ENCODE results near the gene MAD2L1BP.

Gene MAD2L1BP

DNA sequence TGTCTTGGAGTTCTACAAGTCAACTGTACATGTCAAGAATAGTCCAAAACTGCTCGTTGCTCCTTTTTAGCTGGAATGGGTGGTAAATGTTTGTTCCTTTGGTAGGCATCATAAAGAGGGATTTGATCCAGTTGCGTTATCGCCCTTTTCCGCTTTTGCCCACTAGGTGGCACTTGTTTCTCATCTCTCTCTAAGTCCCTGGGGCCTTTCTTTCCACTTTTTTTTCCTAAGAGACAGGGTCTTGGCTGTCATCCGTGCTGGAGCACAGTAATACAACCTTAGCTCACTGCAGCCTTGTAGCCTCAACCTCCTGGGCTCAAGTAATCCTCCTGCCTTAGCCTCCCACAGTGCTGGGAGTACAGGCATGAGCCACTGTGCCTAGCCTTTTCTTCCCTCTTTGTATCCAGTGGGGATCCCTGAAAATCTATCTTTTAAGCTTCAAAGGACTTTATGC, 27.3 kb upstream of the MAD2L1BP start:
- TF ChIP-seq, protein P1, sequence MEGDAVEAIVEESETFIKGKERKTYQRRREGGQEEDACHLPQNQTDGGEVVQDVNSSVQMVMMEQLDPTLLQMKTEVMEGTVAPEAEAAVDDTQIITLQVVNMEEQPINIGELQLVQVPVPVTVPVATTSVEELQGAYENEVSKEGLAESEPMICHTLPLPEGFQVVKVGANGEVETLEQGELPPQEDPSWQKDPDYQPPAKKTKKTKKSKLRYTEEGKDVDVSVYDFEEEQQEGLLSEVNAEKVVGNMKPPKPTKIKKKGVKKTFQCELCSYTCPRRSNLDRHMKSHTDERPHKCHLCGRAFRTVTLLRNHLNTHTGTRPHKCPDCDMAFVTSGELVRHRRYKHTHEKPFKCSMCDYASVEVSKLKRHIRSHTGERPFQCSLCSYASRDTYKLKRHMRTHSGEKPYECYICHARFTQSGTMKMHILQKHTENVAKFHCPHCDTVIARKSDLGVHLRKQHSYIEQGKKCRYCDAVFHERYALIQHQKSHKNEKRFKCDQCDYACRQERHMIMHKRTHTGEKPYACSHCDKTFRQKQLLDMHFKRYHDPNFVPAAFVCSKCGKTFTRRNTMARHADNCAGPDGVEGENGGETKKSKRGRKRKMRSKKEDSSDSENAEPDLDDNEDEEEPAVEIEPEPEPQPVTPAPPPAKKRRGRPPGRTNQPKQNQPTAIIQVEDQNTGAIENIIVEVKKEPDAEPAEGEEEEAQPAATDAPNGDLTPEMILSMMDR (IDR thresholded peaks at IDR 0.05; ENCODE audit: insufficient read depth, missing control alignments), result peak; percentile 81
- FAIRE-seq, result peak; percentile 46

DNA sequence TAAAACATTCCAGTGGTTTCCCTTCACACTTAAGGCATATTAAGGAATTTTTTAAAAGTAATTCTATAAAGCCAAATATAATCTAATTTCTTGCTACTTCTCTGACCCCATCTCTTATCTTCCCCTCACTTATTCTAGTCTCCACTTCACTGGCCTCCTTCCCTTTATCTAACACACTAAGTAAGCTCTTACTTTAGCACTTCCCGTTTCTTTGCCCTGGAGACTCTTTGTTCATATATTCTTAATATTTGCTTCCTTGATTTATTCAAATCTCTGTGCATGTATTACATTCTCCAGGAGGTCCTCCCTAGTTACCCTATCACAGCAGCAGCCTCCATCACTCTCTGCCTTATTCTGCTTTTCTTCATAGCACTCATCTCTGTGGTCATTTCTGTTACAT, 26.8 kb upstream of the MAD2L1BP start:
- TF ChIP-seq, protein P1 (IDR thresholded peaks at IDR 0.05; ENCODE audit: insufficient read depth, missing control alignments), result no peak
- FAIRE-seq (no peak), DNase-seq (ENCODE audit: insufficient read length, low spot score) (no peak)

More for the DNA sequence above, 27.3 kb upstream of the MAD2L1BP start:
- no peak for DNase-seq (ENCODE audit: insufficient read length, low spot score)

DNA sequence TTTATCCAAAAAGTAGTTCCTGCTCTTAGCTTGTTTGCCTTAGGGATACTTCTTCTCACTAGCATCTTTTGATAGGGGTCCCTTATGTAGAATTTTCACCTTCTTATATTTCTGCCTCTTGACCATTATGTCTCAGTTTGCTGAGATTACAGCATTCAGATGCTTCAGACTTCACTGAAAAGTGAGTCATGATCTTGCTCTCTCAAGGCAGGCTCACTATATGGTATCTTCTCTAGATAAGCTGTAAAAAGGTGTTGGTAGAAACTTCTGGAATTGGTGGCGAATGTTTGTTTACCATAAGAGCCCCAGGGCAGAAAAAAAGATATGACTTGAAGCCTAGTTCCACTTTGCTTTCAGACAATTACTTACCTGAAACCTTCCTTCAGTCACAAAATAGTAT, 26.2 kb upstream of the MAD2L1BP start:
- FAIRE-seq, result no peak
- TF ChIP-seq, protein P1 (IDR thresholded peaks at IDR 0.05; ENCODE audit: insufficient read depth, missing control alignments), result no peak
- no peak for DNase-seq (ENCODE audit: insufficient read length, low spot score)

DNA sequence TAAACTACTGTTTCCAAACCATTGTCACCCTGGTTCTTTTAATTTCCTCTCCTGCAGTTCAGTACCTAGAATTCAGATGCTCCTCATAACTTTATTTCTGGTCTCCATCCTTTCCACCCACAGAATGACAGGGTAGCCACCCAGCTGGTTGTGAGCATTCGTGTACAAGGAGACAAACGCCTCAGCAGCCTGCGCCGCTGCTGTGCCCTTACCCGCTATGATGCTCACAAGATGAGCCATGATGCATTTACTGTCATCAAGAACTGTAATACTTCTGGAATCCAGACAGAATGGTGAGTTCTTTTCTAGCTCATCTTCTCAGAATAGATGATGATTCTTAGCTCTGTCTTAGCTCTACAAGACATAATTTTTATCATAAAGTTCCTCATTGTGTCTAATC, 25.2 kb upstream of the MAD2L1BP start:
- TF ChIP-seq, protein P1 (IDR thresholded peaks at IDR 0.05; ENCODE audit: insufficient read depth, missing control alignments), result no peak
- no peak for DNase-seq (ENCODE audit: insufficient read length, low spot score)
- FAIRE-seq, result no peak

DNA sequence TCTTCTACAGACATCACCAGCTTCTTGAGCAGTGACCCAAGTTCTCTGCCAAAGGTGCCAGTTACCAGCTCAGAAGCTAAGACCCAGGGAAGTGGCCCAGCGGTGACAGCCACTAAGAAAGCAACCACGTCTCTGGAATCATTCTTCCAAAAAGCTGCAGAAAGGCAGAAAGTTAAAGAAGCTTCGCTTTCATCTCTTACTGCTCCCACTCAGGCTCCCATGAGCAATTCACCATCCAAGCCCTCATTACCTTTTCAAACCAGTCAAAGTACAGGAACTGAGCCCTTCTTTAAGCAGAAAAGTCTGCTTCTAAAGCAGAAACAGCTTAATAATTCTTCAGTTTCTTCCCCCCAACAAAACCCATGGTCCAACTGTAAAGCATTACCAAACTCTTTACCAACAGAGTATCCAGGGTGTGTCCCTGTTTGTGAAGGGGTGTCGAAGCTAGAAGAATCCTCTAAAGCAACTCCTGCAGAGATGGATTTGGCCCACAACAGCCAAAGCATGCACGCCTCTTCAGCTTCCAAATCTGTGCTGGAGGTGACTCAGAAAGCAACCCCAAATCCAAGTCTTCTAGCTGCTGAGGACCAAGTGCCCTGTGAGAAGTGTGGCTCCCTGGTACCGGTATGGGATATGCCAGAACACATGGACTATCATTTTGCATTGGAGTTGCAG, 21.8 kb upstream of the MAD2L1BP start:
- no peak for FAIRE-seq
- TF ChIP-seq, protein P1 (IDR thresholded peaks at IDR 0.05; ENCODE audit: insufficient read depth, missing control alignments), result no peak
- no peak for DNase-seq (ENCODE audit: insufficient read length, low spot score)

DNA sequence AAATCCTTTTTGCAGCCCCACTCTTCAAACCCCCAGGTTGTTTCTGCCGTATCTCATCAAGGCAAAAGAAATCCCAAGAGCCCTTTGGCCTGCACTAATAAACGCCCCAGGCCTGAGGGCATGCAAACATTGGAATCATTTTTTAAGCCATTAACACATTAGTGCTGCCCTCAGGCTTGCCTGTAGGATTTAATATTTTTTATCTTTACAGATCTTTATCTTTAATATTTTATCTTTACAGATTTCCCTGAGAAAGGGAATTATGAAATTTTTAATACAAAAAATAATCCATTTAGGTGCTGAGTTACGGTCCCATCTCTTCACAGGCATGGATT, 21.3 kb upstream of the MAD2L1BP start:
- FAIRE-seq, result no peak
- DNase-seq (ENCODE audit: insufficient read length, low spot score), result no peak
- TF ChIP-seq, protein P1 (IDR thresholded peaks at IDR 0.05; ENCODE audit: insufficient read depth, missing control alignments), result no peak

DNA sequence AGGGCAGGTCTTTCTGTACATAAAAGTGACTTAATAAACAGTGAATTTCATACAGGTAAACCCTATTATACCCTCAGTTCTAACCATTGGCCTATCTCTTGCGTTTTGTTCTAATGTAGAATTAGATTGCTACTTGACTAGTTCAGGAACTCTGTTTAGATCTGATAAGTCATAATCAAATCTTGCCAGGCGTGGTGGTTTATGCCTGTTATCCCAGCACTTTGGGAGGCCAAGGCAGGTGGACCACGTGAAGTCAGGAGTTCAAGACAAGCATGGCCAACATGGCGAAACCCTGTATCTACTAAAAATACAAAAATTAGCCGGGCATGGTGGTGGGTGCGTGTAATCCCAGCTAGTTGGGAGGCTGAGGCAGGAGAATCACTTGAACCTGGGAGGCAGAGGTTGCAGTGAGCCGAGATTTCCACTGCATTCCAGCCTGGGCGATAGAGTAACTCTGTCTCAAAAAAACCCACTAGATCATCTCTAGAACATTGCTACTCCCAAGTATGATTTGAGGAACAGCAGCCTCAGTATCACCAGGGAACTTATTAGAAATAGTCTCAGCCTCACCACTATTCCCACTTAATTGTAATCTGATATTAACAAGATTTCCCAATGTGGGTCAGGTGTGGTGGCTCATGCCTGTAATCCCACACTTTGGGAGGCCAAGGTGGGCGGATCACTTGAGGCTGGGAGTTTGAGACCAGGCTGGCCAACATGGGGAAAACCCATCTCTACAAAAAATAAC, 18.7 kb upstream of the MAD2L1BP start:
- DNase-seq (ENCODE audit: insufficient read length, low spot score), result no peak
- TF ChIP-seq, protein P1 (IDR thresholded peaks at IDR 0.05; ENCODE audit: insufficient read depth, missing control alignments), result no peak
- FAIRE-seq, result no peak

Measured in D721Med (cell line).